Activated T-cell treated with anti-CD3 and anti-CD28 coated beads, Interleukin-2, amount 50 U/mL, for 1 hour (primary cell): ENCODE results near the gene MOSPD3.

Source experiments
- DNase-seq: peaks from one replicate; pipeline ENCODE4 v3.0.0-alpha.2; 2020

The MOSPD3 gene

GRCh38 chr7:100575746-100576383 is 36.5 kb upstream of the MOSPD3 start:
- DNase-seq, result no peak

- DNase-seq, result no peak
These were observed 35.9 kb upstream of the MOSPD3 start for GRCh38 chr7:100576384-100576993.

- no peak for DNase-seq
These were observed 35.2 kb upstream of the MOSPD3 start for GRCh38 chr7:100577103-100577502.

- DNase-seq, result no peak
These were observed 34.8 kb upstream of the MOSPD3 start for GRCh38 chr7:100577507-100577906.

- DNase-seq, result no peak
These were observed 33.8 kb upstream of the MOSPD3 start for GRCh38 chr7:100578246-100579183.

GRCh38 chr7:100580466-100581283 is 31.7 kb upstream of the MOSPD3 start:
- DNase-seq, result no peak

- no peak for DNase-seq
These were observed 30.2 kb upstream of the MOSPD3 start for GRCh38 chr7:100582041-100582579.

- DNase-seq, result no peak
These were observed 29.7 kb upstream of the MOSPD3 start for GRCh38 chr7:100582650-100583049.

GRCh38 chr7:100583132-100584053 is 28.9 kb upstream of the MOSPD3 start:
- DNase-seq, result peak; percentile 60

- DNase-seq, result no peak
These were observed 28.2 kb upstream of the MOSPD3 start for GRCh38 chr7:100584054-100584682.

- no peak for DNase-seq
These were observed 27.4 kb upstream of the MOSPD3 start for GRCh38 chr7:100584683-100585510.

- peak; percentile 74 for DNase-seq
These were observed 26.7 kb upstream of the MOSPD3 start, which contains the start of gene LRCH4 for GRCh38 chr7:100585511-100586265. Gene LRCH4, minus strand, starts transcription at chr7:100586129. Its CDS starts 29 bp downstream, at chr7:100586100.

- DNase-seq, result peak; percentile 97
These were observed 25.9 kb upstream of the MOSPD3 start, which contains the start of gene FBXO24 for GRCh38 chr7:100586266-100587025. Gene FBXO24, plus strand, starts transcription at chr7:100586328. Its CDS starts 298 bp downstream, at chr7:100586626.

GRCh38 chr7:100588438-100588837 is 23.9 kb upstream of the MOSPD3 start:
- DNase-seq, result no peak

- no peak for DNase-seq
These were observed 22.9 kb upstream of the MOSPD3 start for GRCh38 chr7:100589341-100589947.

GRCh38 chr7:100590077-100590737 is 22.1 kb upstream of the MOSPD3 start:
- DNase-seq, result no peak

- no peak for DNase-seq
These were observed 20.7 kb upstream of the MOSPD3 start for GRCh38 chr7:100591596-100591995.
